Stimulated activated CD4-positive, alpha-beta T cell treated with anti-CD3 and anti-CD28 coated beads, TNF-alpha, amount 100 ng/mL, for 48 hours (primary cell): ENCODE data around the gene FNTB.
"Not testable (repeated sequence)": the region's sequence is repeated elsewhere in the genome, so short reads cannot be mapped to it uniquely, and the experiment has no call there.

Experiments used
- DNase-seq, 3 donors: peaks; one replicate each; pipeline ENCODE4 v3.0.0-alpha.2; 2020; ENCODE audit warnings: low read depth in 3 of 3

Gene FNTB

DNA sequence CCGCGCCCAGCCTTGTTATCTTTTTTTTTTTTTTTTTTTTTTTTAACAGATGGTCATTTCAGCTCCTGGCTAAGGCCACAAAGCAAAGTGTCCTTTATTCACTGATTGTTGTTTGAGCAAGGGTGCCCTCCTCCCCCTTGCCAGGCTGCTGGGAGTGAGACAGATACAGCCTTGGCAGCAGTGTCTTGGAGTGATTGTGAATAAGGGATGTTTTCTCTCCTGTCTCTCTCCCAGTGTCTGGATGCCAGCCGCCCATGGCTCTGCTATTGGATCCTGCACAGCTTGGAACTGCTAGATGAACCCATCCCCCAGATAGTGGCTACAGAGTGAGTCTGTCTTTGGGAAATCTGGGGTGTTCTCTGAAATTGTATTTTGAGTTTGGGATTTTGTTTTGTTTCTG is 28.7 kb downstream of the FNTB start:
- DNase-seq, result no peak

DNA sequence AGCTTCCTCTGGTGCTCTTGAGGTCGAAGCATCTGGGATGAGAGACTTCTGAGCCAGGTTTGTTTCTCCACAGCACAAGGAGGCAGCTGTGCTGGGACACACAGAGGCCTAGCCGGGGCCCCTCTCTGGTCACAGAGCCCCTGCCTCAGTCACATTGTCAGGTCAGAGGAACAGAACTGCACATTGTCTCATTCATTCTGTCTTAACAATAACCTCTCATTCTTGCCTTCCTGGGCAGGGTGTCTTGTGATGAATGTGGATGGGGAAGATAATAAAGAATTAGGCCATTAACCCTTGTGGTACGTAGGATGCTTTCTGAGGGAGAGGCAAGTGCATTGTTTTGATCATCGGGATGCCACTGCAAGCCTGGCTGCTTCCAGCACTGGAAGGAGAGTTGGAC is 29.8 kb downstream of the FNTB start:
- DNase-seq, result no peak

DNA sequence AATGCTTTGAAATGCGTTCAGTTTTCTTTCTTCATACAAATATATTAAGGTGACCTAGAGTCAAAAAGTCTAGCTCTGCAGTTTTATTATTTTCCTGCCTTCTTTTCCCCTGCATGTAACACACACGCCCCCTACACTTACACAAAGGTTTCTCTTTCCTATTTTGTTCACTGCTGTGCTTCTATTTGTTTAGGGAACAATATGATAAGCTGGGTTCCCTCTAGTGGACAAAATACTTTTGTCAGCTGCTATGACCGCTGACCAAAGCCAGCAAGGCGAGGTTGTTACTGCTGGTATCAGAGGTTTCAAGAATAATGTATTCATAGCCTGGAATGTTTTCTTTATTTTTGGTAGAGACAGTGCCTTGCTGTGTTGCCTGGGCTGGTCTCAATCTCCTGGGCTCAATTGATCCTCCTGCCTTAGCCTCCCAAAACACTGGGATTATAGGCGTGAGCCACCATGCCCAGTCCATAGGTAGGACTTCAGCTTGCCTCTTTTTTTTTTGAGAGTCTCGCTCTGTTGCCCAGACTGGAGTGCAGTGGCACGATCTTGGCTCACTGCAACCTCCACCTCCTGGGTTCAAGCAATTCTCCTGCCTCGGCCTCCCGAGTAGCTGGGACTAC is 33.4 kb downstream of the FNTB start:
- no peak for DNase-seq

DNA sequence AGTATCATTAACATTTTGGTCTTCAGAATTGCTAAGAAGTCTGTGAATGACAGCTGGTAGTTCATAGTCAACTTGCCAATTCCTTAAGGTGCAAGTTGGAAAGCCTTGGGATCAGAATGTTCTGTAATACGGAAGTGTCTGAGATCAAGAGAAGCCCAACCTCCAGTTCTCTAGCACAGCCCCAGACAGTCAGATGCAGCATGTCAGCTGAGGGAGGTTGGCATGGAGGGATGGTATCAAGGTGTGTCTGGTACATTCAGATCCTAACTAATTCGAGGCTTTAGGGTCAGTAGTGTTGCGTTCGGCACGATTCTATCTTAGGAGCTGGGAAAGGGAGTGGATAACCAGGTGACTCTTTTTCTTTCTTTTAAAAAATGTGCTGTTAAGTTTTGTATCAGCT is 38.3 kb downstream of the FNTB start:
- DNase-seq, result no peak

DNA sequence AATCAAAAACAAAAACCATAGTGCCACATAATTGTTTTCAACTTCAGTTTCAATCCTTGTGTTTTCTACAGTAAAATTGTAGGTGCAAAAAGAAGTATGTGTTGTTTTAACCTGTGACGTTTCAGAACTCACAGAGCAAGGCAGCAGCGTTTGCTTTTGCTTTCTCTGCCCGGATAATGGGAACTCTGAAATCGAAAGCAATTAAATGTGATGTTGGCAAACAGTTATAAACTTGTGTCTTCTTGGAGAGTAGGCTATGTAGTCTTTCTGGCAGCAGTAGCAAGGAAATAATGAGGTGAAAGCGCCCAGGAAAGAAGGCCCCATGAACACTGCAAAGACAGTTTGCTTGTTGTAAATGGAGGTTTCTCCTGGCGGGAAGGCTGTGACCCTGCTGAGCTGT is 39.1 kb downstream of the FNTB start:
- DNase-seq, result no peak

DNA sequence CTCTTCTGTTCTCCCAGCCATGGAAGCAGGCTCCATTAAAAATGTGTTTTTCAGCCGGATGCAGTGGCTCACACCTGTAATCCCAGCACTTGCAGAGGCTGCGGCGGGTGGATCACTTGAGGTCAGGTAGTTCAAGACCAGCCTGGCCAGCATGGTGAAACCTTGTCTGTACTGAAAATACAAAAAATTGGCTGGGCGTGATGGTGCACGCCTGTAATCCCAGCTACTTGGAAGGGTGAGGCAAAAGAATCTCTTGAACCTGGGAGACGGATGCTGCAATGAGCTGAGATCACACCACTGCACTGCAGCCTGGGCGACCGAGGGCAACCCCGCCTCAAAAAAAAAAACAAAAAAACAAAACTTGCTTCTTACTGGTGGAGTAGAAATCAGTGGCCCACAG is 39.8 kb downstream of the FNTB start:
- DNase-seq, result no peak

DNA sequence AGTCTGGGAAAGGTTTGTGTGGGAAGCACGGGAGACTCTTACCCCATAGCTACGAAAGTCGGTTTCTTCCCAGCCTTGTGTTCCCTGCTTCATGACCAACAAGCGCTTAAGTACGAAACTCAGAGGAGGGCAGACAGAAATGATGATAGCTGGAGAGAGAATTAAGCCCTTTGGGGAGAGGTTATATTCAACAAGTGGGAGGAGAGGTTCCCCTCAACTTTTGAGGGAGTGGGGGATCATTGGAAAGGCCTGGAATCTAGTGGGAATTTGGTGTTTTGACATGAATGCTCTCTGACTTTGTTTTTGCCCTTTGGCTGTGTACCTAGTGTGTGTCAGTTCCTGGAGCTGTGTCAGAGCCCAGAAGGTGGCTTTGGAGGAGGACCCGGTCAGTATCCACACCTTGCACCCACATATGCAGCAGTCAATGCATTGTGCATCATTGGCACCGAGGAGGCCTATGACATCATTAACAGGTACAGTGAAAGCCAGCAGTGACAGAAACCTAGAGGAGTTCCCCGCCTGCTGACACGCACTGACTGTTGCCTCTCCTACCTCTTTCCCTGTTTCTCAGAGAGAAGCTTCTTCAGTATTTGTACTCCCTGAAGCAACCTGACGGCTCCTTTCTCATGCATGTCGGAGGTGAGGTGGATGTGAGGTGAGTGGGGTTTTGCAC is 40.6 kb downstream of the FNTB start:
- DNase-seq, result no peak

DNA sequence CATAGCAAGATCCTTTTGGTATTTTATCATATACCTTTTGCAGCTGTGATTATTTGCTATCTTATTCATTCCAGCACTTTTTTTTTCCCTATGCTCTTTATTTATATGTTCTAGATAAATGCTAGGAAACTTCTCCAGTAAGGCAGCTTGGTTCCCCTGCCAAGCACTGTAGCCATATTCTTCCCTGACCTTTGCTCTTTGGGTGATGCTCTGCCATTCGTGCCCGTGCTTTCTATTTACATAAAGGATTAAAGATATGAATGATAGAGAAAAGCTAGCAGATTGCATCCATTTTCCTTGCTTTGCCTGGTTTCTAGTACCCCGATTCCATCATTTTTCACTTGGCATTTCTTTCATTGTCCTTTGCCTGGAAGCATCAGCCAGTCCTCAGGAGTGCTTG is 42.2 kb downstream of the FNTB start:
- DNase-seq, result no peak

DNA sequence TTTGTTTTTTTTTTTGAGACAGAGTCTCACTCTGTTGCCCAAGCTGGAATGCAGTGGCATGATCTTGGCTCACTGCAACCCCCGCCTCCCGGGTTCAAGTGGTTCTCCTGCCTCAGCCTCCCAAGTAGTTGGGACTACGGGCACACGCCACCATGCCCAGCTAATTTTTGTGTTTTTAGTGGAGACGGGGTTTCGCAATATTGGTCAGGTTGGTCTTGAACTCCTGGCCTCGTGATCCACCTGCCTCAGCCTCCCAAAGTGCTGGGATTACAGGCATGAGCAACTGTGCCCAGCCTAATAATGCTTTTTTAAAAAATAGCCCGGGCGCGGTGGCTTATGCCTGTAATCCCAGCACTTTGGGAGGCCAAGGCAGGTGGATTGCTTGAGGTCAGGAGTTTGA is 44.6 kb downstream of the FNTB start:
- not testable (repeated sequence) for DNase-seq

DNA sequence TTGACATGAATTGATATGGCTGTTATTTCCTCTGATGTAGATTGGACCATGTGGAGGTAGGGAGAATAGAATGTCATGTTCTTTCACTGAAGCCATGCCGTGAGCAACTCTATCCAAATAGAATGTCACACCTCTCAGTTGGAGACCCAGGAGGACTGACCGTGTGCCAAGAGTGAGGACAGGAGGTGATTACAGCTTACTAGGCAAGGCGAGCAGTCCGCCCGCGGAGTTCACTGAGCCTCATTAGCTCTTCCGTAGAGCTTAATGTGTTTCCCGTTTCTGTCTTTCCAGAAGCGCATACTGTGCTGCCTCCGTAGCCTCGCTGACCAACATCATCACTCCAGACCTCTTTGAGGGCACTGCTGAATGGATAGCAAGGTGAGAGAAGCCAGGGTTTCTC is 45.6 kb downstream of the FNTB start:
- DNase-seq, result no peak

DNA sequence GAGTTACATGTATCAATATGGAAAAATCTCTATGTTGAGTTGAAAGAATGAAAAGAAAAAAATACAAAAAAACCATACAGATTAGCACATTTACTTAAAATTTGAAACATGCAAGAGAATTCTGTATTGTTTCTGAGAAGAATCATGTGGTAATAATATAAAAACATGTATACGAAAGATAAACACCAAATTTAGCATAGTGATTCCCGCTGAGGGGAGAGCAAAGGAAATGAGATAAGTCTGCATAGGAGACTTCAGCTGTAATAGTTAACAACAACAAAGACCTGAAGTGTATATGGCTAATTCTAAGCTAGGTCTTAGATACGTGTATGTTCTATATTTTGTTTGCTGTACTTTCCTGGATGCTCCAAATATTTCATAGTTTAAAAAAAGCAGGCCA is 46.5 kb downstream of the FNTB start:
- DNase-seq, result no peak

DNA sequence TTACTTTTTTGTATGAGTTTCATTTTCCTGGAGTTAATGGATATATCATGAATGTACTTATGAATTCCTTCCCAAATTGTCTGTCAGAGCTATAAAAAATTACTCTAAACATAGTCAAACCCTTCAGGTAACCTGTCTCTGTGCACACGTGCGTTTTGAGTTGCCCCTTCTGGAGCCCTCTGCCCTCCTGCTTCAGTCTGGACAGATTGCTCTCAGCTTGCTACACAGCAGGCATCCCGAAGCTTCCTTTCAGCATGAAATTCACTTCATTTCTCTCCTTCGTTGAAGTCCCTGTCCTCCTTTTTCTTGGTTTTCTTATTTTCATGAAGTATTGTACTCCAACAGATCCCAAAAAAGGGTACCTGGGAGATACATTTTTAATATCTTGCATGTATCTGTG is 47.3 kb downstream of the FNTB start:
- DNase-seq, result no peak

DNA sequence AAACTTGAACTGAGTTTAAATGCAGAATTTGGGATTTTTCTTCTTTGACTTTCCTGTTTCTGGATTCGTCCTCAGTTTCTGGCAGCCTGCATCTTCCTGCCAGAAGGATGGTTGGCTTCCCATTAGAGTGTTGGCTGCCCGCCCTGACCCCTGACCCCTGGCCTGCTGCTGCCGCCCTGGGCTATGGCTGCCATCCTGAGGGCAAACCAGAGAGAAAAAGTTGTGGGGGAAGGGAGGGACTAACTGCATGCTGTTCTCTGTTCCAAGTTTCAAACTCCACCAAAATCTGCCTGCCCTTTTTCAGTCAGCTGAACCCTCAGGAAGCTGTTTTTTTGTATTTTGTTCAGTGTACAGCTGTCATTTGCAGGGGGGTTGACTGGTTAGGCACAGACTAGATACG is 48.4 kb downstream of the FNTB start:
- no peak for DNase-seq

DNA sequence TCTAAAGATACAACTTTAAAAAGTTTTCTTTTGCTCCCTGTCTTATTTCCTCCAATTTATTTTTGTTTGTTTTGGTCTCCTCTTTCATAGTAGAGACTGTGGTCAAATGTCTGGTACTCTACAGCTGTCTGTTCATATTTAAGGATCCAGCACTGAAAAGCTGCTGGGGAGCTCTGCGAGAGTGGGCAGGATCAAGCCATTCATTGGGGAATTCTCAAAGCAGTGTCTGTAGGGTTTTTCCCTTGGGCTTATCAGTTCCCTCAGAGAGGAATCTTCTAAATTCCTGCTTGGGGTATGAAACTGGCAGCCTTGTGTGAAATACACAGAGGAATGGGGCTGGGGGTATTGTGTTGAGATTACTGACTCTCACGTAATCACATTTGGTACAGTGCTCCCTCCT is 52.3 kb downstream of the FNTB start:
- DNase-seq, result no peak

DNA sequence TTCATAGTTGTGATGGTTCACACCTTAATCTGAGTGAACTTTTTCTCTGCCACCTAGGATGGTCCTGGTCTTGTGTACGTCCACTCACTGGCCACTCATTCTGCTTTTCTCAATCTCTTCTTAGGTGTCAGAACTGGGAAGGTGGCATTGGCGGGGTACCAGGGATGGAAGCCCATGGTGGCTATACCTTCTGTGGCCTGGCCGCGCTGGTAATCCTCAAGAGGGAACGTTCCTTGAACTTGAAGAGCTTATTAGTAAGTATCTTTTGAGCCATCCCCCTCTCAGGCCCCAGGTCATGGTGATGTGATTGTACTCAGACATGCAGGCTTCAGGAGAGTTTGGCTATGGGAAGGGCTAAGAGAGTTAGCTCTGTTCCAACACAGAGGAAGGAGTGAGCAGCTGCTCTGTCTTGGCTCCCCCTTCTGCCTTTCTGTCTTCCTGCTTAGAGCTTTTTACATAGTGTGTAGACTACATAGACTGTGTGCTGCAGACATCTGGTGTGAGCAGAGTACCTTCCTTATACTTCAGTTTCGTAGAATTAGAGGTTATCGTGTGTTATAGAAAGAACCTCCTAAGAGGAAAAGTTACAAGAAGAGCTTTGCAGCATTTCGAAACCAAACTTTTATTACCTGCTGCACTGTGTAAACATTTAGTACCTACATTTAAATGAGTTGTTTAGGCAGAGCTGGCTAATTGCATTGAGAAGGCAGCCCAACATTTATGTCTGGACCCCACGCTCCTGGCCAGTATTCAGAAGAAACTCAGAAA is 54.2 kb downstream of the FNTB start:
- no peak for DNase-seq

DNA sequence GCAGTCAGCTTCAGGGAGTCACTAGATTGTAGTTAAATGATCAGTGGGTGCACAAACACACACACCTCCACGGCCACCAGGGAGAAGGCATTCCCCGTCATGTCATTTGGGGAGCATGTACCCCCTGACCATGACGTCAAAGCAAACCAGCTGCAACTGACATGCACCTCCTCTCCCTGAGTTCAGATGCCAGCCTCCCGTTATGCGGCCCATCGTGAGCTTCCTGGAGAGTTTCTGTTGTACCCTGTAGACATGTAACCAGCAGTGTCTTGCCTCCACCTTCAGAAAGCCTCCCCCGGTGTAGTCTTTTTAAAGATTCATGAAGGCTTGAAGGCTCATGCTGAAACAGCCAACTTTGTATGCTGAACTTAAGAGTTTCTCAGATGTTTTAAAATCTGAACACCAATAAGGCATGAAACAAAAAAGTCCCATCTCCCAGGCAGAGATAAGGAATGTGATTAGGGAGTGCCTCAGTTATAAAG is 54.8 kb downstream of the FNTB start:
- DNase-seq, result no peak

DNA sequence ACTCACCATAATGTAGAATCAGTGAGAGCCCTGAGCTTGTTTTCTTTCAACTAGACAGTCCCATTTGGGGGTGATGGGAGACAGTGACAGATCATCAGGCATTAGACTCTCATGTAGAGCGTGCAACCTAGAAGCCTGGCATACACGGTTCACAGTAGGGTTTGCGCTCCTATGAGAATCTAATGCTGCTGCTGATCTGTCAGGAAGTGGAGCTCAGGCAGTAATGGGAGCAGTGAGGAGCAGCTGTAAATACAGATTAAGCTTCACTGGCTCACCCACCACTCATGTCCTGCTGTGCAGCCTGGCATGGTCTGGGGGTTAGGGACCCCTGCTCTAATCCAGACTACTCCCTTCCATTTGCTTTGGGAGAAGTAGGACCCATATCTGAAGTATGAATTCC is 55.6 kb downstream of the FNTB start:
- DNase-seq, result no peak

DNA sequence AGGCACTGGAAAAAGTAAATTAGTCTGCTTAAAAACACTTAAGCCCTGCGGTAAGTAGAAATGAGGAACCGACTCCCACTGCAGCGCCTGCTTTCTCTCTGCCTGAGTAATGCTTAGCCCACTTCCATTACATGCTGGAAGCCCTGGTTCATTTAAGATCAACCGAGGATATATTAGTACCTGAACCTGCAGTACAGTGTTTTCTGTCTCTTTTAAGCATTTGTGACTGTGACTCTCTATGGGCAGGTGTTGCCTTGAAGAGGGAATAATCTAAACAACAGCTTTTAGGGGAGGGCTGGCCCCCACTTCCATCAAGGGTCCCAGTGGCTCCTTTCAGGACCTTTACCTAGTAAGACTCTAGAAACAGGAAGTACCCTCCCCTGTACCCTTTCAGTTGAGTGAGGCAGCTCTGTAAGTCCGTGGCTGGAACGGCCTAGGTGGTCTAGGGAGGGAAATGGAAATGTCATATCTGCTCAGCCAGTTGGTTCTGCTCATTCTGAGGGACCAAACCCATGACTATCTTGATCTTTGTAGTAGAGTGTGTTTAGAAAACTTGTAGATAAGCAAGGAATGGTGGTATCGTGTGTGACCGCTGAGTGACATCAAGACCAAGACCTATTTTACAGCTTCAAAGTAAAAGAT is 56.2 kb downstream of the FNTB start:
- DNase-seq, result no peak

DNA sequence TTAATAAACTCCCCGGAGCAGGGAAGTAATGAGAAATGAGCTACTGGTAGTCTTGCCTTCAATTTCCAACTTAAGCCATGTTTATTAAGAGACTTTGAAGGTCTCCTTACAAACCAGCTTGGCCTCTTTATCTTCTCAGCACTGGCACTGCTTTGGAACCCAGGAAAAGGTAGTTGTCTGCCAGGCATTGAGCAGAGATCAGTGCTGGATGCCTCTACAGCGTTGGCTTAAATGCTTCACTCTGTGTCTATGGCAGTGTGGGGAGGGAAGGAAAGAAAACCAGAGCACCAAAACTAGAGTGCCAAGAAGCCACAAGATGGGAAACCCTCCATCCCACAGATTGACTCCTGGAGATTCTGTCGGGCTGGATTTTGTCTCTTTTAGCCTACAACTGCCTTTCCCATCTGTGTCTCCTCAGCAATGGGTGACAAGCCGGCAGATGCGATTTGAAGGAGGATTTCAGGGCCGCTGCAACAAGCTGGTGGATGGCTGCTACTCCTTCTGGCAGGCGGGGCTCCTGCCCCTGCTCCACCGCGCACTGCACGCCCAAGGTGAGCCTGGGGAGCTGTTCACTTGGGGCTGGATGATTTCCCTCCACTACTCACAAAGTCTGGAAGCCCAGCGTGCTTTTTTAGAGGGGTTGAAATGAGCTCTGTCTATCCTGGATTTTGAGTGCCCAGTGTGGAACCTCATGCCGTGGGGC is 57.3 kb downstream of the FNTB start:
- no peak for DNase-seq

DNA sequence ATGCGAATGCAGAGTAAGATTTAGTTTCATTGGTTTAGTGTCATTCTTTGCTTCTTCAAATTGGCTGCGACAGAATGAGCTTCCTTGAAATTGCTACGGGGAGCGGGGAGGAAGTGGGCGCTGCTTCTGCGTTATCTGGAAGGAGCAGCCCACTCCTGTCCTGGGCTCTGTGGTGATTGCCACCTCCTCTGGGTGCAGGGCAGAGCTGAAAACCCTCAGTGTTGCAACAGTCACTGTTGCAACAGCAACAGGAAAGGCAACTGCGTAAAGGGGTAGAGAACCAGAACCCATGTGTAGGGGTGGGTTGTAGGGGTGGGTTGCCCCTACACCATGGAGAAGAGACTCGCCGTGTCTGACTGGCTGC is 57.9 kb downstream of the FNTB start:
- no peak for DNase-seq

DNA sequence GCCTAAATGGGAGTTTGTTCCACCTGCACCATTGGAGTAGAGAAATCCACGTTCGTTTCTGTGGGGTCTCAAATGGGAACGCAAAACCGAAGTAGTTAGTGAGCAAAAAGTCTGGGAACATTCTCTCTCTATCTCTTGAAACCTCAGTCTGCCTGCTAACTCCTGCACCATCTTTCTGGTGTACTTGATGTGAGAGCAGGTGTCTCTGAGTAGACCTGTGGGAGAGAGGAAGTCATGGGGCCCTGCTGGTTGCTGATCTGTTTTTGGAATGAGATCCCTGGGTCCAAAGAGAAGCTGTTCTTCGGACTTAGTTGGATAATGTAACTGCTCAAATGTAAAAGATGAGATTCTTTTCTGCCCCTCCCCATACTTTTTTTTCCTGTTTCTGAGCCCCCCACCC is 58.3 kb downstream of the FNTB start:
- DNase-seq, result no peak

DNA sequence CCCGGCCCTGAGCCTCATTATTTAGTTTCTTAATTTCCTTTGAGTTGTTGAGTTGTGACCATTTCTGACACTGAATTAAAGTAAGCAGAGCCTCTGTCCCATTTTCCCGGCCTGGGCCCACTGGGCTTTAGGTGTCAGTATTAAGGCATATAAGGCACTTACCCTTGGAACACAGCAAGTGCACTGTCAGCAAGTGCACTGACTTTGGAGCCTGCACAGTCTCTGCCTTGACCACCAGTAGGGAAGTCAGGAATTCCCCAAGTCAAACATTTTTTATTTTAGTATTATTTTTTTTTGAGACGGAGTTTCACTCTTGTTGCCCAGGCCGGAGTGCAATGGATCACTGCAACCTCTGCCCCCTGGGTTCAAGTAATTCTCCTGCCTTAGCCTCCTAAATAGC is 59.0 kb downstream of the FNTB start:
- no peak for DNase-seq
